ENCODE results near the gene AEBP1. TPM values are rescaled to one million over a fixed set of nuclear protein-coding genes. Genes with fewer than 3 reads are reported as not detected.

The AEBP1 gene
- total RNA-seq, 1 donor from 2014 or later = 18.4 TPM

DNA sequence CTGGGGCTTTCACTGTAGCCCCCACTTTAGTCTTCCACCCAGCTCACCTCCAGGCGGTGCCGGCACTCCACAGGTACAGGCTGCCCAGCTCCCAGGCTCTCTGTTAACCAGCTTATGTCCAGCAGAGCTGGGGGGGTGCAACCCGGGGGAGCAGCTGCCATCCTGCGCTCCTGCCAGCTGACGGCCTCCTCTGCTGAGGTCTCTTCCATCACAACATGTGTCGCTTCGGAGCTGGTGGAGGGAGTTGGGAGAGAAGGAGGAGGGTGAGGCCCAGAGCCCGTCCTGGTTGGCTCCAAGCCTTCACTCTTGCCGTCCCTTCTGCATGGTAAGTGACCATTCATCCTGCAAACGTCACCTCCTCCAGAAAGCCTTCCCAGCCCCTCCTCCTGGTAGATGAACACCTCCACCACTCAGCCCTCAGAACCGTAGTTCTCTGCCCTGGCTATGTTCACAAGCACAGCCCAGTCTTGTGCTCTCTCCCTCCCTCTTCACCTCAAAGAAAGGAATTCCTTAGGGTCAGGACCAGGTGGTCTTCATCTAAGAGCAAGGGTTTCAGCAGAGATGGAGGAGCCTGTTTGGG, 23.4 kb upstream of the AEBP1 start:
- DNase-seq (peak; percentile 29), ATAC-seq (no peak)
- intact Hi-C loops (cut with micrococcal nuclease) = no loop called here

GRCh38 chr7:44081266-44081748, 22.8 kb upstream of the AEBP1 start:
- no peak for ATAC-seq

GRCh38 chr7:44082541-44083207, 21.5 kb upstream of the AEBP1 start:
- intact Hi-C loops (cut with micrococcal nuclease) = no loop called here
- peak; percentile 92 for ATAC-seq
- DNase-seq = peak; percentile 100

More at GRCh38 chr7:44081266-44081748, 22.8 kb upstream of the AEBP1 start:
- peak; percentile 30 for DNase-seq
- intact Hi-C loops (cut with micrococcal nuclease) = no loop called here

DNA sequence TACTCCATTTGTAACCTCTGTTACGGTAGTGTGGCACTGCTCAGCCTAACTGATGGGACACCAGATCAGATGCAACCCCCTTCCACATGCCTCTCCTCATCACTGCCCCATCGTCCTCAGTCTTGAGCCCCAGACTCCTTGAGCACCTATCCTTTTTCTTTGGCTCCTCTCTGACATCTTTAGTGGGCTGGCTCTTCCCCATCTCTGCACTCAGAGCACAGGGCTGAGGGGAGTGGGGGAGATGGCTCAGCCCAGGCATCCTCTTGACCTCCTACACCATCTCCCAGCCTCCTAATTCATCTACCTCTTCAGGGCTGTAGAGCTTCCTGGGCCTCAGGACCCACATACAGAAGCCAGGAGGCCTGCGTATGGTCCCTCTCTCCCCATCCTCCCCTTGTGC, 20.3 kb upstream of the AEBP1 start:
- peak; percentile 5 for DNase-seq
- no peak for ATAC-seq
- intact Hi-C loops (cut with micrococcal nuclease) = no loop called here

DNA sequence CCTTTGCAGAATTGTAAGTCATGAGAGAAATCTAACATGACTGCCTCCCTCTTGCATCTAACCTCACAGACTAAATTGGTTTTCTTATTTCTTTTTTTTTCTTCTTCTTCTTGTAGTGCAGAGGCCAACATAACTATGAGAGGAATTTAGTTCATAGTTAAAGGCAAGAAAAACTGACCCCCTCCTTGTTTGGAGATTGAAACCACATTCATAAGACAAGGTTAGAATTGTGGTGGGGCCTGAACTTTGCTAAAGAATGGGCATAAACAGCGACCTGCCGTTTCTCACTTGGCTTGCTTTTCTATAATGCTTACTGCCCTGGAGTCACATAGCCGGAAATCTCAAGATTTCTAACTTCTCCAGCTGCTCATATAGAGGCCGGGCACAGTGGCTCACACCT, 19.4 kb upstream of the AEBP1 start:
- ATAC-seq = no peak
- DNase-seq = no peak
- intact Hi-C loops (cut with micrococcal nuclease) = no loop called here

DNA sequence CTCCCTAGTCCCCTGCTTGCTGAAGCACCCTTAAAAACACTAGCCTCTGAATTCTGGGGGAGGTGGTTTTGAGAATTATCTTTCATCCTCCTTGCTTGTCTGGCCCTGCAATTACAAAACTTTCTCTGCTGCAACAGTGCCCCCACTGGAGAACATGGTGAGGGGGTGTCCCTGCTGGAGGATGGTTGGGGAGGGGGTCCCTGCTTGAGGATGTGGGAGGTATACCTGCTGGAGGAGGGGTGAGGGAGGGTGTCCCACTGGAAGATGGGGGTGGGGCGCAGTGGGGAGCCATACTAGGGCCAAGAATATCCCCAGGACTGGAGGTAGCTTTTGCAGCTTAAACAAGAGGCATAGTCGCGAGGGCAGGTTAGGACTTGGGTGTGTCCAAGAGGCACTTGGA, 18.6 kb upstream of the AEBP1 start:
- ATAC-seq = no peak
- peak; percentile 6 for DNase-seq

GRCh38 chr7:44086627-44087026, 17.5 kb upstream of the AEBP1 start:
- intact Hi-C loops (cut with micrococcal nuclease) = no loop called here
- no peak for DNase-seq

More for the DNA sequence above, 18.6 kb upstream of the AEBP1 start:
- intact Hi-C loops (cut with micrococcal nuclease) = no loop called here

GRCh38 chr7:44087911-44088838, 16.0 kb upstream of the AEBP1 start:
- DNase-seq (peak; percentile 86), ATAC-seq (peak; percentile 79)
- intact Hi-C loops (cut with micrococcal nuclease) = no loop called here

More at GRCh38 chr7:44086627-44087026, 17.5 kb upstream of the AEBP1 start:
- no peak for ATAC-seq

DNA sequence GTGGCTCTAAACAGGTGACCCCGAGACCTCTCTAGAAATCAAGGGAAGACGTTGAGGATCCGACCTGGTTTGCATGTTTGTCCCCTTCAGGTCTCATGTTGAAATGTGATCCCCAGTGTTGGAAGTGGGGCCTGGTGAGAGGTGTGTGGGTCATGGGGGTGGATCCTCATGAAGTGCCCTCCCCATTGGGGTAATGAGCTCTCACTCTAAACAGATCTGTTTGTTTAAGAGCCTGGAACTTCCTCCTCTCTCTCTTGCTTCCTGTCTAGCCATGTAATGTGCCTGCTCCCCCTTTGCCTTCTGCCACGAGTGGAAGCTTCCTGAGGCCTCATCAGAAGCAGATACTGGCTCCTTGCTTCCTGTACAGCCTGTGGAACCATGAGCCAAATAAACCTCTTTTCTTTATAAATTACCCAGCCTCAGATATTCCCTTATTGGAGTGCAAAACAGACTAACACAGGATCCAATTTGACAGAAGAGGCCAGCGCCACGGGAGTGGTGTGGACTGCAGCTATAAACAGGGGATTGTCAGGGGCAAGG, 11.0 kb upstream of the AEBP1 start:
- ATAC-seq (no peak), DNase-seq (peak; percentile 4)
- intact Hi-C loops (cut with micrococcal nuclease) = no loop called here

DNA sequence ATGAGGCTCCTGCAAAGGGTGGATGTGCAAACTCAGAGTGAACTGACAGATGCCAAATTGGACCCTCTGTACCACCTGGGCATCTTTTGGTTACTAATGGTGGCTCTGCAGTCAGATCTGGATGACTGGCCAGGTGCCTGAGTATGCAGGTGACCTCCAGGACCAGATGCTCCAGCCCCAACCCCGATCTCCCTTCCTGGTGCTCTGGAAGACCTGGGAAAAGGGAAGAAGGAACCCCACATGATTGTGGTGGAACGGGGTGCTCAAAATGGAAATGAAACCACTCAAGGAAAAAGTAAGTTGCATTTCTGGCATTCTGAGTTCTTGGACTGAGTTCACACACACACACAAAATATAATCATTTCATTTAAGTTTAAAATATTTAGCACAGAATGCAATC, 9.8 kb upstream of the AEBP1 start:
- ATAC-seq = no peak
- DNase-seq = no peak
- intact Hi-C loops (cut with micrococcal nuclease) = no loop called here

- no peak for ATAC-seq
- intact Hi-C loops (cut with micrococcal nuclease) = no loop called here
- no peak for DNase-seq
Observed at GRCh38 chr7:44094883-44095592, 9.1 kb upstream of the AEBP1 start.

DNA sequence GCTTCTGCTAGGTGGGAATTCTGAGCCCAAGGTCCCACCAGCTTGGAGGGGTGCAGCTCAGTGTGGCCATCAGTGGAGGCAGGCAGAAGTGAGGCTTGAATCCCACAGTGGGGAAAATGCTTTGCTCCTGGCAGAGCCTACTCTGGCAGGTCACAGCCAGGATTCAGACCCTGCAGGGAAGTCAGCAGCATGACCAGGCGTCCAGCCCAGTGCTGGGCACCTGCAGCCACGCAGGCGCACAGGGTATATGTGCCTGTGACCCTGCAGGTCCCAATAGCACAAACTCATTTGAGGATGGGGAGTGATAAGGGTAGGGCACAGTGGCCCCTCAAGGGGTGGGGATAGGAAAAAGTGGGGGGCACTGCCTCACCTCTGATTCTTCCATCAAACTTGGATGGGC, 8.4 kb upstream of the AEBP1 start:
- ATAC-seq (no peak), DNase-seq (no peak)
- intact Hi-C loops (cut with micrococcal nuclease) = no loop called here

GRCh38 chr7:44096326-44096881, 7.7 kb upstream of the AEBP1 start:
- intact Hi-C loops (cut with micrococcal nuclease) = no loop called here
- DNase-seq (no peak), ATAC-seq (no peak)

- no peak for ATAC-seq
- intact Hi-C loops (cut with micrococcal nuclease) = no loop called here
- DNase-seq = no peak
Observed at GRCh38 chr7:44097064-44097932, 6.8 kb upstream of the AEBP1 start.

DNA sequence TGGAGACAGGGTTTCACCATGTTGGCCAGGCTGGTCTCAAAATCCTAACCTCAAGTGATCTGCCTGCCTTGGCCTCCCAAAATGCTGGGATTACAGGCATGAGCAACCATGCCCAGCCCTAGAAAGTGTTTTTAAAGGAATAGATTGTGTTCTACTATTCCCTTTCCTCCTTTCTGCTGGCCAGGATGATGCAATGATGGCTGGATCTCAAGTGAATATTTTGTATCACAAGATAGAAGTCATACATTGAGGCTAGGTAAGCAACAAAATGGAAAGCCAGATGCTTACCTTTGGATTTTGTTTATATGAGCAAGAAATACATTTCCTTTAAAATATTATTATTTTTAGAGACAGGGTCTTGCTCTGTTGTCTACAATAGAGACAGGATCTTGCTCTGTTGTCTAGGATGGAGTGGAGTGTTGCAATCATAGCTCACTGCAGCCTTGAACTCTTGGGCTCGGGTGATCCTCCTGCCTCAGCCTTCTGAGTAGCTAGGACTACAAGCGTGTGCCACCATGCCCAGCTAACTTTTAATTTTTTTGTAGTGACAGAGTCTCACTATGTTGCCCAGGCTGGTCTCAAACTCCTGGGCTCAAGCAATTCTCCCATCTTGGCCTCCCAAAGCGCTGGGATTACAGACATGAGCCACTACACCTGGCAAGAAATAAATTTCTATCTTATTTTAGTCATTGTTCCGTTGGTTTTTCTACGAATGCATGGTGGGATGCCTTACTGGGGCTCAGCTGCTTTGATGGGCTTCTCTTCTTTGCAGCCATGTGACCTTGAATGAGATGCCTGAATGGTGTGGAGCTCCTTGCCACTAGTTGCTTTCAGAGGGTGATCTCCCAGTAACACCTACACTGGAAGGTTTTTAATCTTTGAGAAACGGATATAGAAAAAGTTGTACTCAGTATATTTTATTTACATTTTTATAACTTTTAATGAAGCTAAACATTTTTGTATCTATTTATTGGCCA, 5.8 kb upstream of the AEBP1 start:
- DNase-seq (no peak), ATAC-seq (no peak)
- intact Hi-C loops (cut with micrococcal nuclease) = no loop called here

DNA sequence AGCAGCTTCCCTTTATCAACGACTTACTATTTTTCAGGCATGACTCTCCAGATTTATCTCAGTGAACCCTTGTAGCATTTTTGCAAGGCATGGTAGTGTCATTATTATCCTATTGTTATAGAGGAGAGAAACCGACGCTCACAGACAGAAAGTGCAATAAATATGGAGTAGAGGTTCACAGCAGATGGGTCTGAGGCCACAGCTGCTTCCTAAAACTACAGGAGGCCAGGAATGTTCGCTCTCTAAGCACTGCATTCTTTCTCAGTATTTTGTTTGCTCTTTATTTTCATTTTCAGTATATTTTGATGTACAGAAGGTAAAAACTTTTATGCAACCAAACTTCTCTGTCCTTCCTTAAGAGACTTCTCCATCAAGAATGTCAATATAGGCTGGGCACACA, 4.5 kb upstream of the AEBP1 start:
- DNase-seq (no peak), ATAC-seq (no peak)
- intact Hi-C loops (cut with micrococcal nuclease) = no loop called here

Data from left ventricle myocardium superior (tissue), 1 donor.